Epithelial cell of proximal tubule (primary cell): Measurements from ENCODE around the gene CSPG4. TPM values are rescaled to one million over a fixed set of nuclear protein-coding genes. Genes with fewer than 3 reads are reported as not detected.
"Not testable (repeated sequence)": the region's sequence is repeated elsewhere in the genome, so short reads cannot be mapped to it uniquely, and the experiment has no call there.

Experiments
- DNase-seq: peaks from one replicate; pipeline ENCODE4 v3.0.0-alpha.2; 2011; ENCODE audit warnings: low read depth
- H3K4me3 ChIP-seq: 2 replicates; pipeline ENCODE4 v1.5.1; 2011; ENCODE audit warnings: low read depth, mild to moderate bottlenecking, low read length
- CTCF ChIP-seq: conservative IDR thresholded peaks from 2 replicates; pipeline ENCODE4 v1.5.1; 2012; ENCODE audit warnings: low read depth, mild to moderate bottlenecking, low read length
- total RNA-seq: library from RNA; depleted of rRNA; stranded (reverse); fragments of >200 nt; gene quantifications from 2 replicates; pipeline ENCODE4 v1.2.3, GENCODE V29; 2015

The CSPG4 gene
- total RNA-seq, 1 donor from 2014 or later = 2.1 TPM

GRCh38 chr15:75723171-75723846 lies 10.7 kb upstream of the CSPG4 start:
- no peak for DNase-seq
- no peak for TF ChIP-seq CTCF
- H3K4me3 ChIP-seq = no peak overlapping the region

DNA sequence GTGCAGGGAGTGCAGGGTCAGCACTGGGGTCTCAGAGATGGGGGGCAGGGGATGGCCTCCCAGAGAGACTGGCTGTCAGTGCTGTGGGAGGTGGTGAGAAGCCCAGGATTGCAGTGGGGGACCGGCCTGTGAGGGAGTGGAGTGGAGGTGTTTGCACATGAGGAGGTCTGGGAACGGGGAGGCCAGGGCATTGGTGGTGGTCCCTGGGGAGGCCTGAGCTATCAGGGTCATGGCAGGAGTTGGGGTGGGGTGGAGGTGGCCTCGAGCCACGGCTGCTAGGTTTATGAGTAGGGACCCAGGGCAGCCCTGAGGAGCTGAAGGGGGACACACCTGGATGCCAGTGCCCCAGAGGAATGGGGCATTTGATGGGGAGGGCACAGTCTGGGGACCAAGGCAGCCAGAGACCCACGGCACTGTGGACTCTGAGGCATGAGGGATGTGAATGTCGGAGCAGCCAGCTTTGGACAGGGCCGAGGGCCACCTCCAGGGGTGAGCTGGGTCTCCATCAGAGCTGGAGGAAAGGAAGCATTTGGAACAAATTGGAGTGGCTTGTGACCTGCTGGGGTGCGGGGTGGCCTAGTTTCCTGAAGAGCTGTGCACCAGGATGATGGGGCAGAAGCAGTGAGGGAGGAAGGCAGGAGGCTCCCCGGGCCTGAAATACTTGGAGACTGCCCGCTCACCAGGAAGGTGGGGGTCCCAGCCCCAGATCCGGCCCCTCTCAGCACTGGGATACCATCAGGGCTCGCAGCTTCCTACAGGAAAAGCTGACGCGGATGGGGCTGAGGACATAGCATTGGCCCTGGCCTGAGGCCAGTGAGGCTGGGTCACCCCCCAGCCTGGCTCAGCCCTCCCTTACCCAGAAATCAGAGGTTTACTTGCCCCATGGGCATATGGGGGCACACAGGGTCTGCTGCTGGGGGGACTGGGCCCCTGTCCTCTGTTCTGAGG lies 9.5 kb upstream of the CSPG4 start:
- H3K4me3 ChIP-seq = no peak overlapping the region
- DNase-seq = no peak
- TF ChIP-seq CTCF = no peak

DNA sequence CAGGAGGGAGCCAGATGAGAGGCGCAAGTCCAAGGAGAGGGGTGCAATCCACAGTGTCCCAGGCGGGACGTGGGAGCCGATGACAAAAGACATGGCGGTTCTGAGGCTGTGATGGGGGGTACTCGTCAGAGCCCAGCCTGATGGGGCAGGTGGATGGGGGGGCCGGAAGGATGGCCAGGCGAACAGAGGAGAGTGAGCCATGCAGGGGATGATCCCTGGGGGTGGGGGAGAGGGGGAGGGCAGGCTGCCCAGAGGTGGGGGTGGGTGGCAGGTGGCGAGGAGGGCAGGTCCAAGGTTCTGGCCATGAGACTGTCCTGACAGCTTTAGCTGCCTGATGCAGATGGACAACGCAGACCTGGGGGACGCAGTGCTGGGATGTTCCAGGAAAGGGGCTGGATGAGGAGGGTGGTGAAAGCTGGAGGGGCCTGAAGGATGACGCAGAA lies 8.9 kb upstream of the CSPG4 start:
- H3K4me3 ChIP-seq = no peak overlapping the region
- DNase-seq = no peak
- TF ChIP-seq CTCF = no peak

GRCh38 chr15:75720787-75721479 lies 8.3 kb upstream of the CSPG4 start:
- no peak overlapping the region for H3K4me3 ChIP-seq
- peak; percentile 56 for TF ChIP-seq CTCF
- DNase-seq = no peak

- TF ChIP-seq CTCF = no peak
- DNase-seq = no peak
- no peak overlapping the region for H3K4me3 ChIP-seq
These were observed 7.6 kb upstream of the CSPG4 start for GRCh38 chr15:75720297-75720696.

DNA sequence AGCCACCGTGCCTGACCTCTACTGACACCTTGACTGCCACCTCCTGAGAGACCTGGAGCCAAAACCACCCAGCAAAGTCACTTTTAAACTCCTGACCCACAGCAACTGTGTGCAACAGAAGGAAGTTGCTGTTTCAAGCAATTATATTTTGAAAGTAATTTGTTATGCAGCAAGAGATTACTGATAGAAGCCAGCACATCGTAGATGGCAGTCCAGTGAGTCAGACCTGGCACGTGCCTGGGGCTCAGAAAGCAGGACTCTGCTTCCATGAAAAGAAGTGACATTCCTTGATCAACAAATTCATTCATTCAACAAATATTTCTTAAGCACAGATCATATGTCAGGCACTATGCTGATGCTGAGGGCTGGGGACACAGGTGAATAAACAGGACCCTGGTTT lies 5.7 kb upstream of the CSPG4 start:
- no peak for TF ChIP-seq CTCF
- no peak for DNase-seq

DNA sequence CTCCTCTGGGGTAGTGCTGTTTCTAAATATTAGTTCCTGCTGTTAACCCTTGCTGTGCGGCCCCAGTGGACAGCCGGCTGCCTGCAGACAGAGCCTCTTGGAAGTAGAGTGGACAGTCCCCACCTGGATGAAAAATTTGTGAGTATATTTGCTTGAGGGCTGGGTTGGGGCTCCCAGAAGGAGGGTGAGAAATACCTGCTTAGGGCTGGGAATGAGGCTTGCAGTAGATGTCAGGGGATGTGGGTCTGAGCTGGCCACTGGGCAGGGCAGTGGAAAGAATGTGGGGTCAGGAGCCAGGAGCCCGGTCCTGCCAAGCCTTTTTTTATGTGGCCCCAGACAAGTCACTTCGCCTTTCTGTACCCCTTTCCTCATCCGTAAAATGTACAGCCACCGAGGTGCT lies 4.4 kb upstream of the CSPG4 start:
- DNase-seq, H3K4me3 ChIP-seq: not testable (repeated sequence)

More for the DNA sequence above, 5.7 kb upstream of the CSPG4 start:
- no peak overlapping the region for H3K4me3 ChIP-seq

GRCh38 chr15:75716249-75716950 lies 3.8 kb upstream of the CSPG4 start:
- not testable (repeated sequence) for H3K4me3 ChIP-seq, DNase-seq

DNA sequence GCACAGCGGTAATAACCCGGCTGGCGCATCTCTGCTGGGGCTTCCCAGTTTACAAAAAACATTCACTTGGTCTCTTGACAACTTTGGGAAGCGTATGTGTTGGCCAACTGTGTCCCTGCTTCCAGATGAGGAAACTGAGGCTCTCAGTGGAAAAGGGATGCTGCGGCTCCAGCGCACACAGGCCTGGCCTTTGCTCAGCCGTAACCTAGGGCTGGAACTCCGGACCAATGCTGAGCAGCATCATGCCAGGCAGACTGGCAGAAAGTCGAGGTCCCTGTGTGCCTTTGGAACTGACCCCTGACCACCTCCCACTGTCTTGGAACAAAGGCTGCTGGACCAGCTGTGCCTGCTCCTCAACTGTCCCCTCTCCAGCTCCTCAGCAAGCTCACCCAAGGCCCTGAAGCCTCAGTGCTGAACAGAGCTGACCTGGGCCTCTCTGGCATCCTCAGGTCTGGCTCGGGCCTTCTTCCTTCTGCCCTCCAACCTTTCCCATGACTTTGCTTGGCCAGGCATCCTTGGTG lies 2.7 kb upstream of the CSPG4 start:
- H3K4me3 ChIP-seq, DNase-seq: not testable (repeated sequence)
